GM19372 (cell line): Measurements from ENCODE around the gene DDX54.

ENCODE experiments used
- ATAC-seq: cut with Tn5 transposase; IDR thresholded peaks from one replicate; pipeline ENCODE4 v1.9.1; 2021; ENCODE audit warnings: mild to moderate bottlenecking, low read depth, moderate library complexity; ENCODE audit not compliant: unreplicated experiment

The DDX54 gene

DNA sequence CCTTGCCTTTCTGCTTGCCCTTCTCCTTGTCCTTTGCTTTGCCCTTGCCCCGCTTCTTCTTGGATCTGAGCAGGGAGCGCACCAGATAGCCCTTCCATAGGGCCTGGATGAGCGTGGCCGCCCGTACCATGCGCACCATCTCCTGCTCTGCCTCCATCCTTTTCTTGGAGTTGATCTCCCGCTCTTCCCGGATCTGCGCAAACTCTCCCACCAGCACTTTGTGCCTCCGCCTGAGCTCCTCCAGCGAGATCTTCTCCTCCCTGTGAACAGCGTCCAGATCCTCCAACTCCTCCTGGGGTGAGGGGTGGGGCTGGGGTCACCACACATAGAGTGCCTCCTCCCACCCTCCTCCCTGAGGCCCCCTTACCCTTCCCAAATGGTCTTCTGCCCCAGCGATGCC lies 10.3 kb upstream of the DDX54 start:
- ATAC-seq = no peak

GRCh38 chr12:113194971-113195391 lies 9.7 kb upstream of the DDX54 start:
- no peak for ATAC-seq

GRCh38 chr12:113191227-113191626 lies 5.9 kb upstream of the DDX54 start:
- no peak for ATAC-seq

GRCh38 chr12:113190761-113191160 lies 5.5 kb upstream of the DDX54 start:
- ATAC-seq = no peak

DNA sequence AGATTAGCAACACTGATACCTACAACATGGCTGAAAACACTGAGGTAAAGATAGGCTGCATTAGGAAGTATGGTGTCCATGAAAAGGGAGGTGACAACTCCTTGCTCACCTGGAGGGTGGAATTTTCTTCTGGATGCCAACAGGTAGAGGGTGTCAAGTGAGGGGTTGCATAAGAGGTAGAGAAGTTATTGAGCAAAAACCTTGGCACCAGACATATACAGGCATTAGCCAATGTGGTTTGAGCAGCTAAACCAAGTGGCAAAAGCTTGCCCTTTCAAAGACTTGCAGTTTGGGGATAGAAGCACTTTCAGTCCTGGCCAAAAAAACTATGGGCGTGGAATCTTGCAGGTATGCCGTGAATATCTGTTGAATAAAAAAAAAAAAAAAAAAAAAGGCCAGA lies 4.1 kb upstream of the DDX54 start:
- no peak for ATAC-seq

GRCh38 chr12:113186666-113187325 lies 1.5 kb upstream of the DDX54 start:
- no peak for ATAC-seq

- no peak for ATAC-seq
Observed at GRCh38 chr12:113186033-113186365, 721 bp upstream of the DDX54 start.

- ATAC-seq = peak; percentile 78
Observed at GRCh38 chr12:113184900-113185179, 438 bp downstream of the DDX54 start.

GRCh38 chr12:113184098-113184899 lies 979 bp downstream of the DDX54 start:
- ATAC-seq = peak; percentile 44

DNA sequence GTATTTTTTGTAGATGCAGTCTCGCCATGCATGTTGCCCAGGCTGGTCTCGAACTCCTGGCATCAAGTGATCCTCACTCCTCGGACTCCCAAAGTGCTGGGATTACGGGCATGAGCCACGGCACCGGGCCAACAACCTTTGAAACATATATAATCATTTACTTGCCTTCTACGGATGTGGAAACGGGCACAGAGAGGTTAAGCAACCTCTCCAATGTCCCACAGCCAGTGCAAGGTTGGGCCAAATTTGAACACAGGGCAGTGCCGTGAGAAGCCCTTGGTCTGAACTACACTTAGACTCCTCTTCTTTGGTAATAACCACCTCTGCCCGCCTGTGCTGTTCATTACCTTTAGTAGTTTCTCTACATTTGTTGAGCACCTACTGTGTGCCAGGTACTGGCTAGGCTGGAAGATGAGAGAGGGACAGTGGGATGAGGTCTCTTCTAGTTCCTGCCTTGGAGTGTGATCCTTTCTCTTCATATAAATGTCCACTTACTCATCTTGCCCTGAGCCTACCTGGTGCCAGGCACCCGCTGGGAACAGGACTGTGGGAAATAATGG lies 2.2 kb downstream of the DDX54 start:
- ATAC-seq = no peak

DNA sequence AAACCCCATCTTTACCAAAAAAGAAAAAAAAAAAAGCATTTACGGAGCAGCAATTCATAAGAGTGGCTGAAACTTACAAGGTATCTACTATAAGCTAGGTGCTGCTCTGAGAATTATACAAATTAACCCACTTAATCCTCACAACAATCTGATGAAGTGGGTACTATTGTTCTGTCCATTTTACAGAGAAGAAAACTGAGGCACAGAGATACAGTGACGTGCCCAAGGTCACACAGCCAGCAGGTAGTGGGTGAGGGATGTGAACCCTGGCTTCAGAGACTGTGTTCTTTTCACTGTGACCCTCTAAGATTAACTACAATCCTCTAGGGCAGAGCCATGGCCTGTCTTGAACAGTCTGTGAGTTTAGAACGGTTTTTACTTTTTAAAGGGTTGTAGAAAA lies 3.3 kb downstream of the DDX54 start:
- ATAC-seq = no peak

- ATAC-seq = no peak
Observed at GRCh38 chr12:113180333-113180732, 4.9 kb downstream of the DDX54 start.

GRCh38 chr12:113179023-113179422 lies 6.3 kb downstream of the DDX54 start:
- ATAC-seq = no peak

DNA sequence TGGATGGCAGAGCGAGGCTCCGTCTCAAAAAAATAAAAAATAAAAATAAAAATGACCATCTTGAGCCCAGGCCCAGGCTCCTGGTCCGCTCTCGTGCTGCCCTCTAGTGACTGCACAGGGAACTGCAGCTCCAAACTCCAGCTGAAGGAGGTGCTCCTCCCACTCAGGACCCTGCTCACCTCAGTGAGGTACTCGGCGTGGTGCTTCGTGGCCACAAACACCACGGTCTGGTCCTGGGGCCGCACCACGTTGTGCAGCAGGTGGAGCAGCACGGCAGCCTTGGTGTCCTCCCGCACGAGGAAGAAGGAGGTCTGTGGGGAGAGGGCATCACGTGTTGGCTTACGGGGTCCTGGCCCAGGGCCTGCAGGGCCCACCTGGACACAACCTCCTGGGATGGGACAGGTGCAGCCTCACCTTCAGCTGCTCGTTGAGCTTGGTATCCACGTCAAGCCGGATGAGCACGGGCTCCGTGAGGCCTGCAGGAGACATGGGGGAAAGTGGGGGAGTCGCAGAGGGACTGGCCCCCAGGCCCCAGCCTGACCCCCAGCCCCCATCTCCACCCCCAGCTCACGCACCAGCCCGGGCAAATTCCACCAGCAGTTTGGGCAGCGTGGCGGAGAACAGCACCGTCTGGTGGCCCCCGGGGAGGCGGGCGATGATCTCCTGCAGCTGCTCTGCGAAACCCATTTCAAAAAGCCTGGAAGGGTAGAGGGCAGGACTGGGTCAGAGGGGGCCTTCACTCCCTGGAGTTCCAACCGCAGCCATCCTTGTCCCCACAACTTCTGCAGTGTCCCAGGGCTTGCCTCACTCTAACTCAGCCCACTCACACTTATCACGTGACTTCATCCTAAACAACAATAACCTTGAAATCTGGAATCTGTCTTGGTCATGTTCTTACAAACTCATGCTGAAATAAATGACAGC lies 10.6 kb downstream of the DDX54 start:
- ATAC-seq = peak; percentile 59

GRCh38 chr12:113173081-113173698 lies 12.1 kb downstream of the DDX54 start:
- ATAC-seq = no peak

DNA sequence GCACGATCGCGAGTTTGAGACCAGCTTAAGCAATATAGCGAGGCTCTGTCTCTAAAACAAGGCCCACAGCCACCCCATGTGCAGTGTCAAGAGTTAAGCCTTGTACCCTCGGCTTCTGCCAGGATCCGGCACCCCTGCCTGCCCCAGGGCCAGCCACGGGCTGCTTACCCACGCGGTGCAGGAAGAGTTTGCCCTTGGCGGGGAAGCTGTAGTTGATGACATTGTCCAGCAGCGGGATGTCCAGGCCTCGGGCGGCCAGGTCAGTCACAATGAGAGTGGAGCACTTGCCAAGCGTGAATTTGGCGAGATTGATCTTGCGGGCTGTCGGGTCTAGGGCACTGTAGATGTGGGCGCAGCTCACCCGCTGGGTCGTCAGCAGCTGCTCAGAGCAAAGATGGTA lies 13.1 kb downstream of the DDX54 start:
- no peak for ATAC-seq

GRCh38 chr12:113171543-113171942 lies 13.7 kb downstream of the DDX54 start:
- ATAC-seq = no peak

- ATAC-seq = no peak
Observed at GRCh38 chr12:113170926-113171325, 14.4 kb downstream of the DDX54 start.

- no peak for ATAC-seq
Observed at GRCh38 chr12:113170457-113170856, 14.8 kb downstream of the DDX54 start.

GRCh38 chr12:113169697-113170096 lies 15.6 kb downstream of the DDX54 start:
- ATAC-seq = no peak

- ATAC-seq = no peak
Observed at GRCh38 chr12:113167868-113168267, 17.4 kb downstream of the DDX54 start.
